K562 (cell line): ENCODE data around the gene RNF25. TPM values are rescaled to one million over a fixed set of nuclear protein-coding genes. Genes with fewer than 3 reads are reported as not detected.
A peak's percentile ranks its signal among the peaks of the same experiment; 100 is the strongest.

Experiments
- CREB5 ChIP-seq: fragments of 250-450 bp; sonication (Bioruptor Pico); IDR thresholded peaks from 2 replicates; pipeline ENCODE4 v1.5.0; 2020; ENCODE audit warnings: mild to moderate bottlenecking
- HCFC1 ChIP-seq: IDR thresholded peaks from 2 replicates; pipeline ENCODE4 v1.6.1; 2012; ENCODE audit warnings: low read depth, low read length, improper control_type of control experiment
- HNRNPK ChIP-seq: fragments of 200-400 bp; formaldehyde crosslinking; IDR thresholded peaks from one replicate; pipeline ENCODE4 v1.6.1; 2018; ENCODE audit warnings: mild to moderate bottlenecking, low read depth, low read length; ENCODE audit not compliant: poor library complexity, severe bottlenecking
- MEF2A ChIP-seq: IDR thresholded peaks from 2 replicates; pipeline ENCODE4 v1.6.1; 2011; ENCODE audit warnings: low read depth, mild to moderate bottlenecking, low read length, moderate library complexity; ENCODE audit not compliant: control insufficient read depth
- MEF2D ChIP-seq: conservative IDR thresholded peaks from 2 replicates; pipeline ENCODE4 v1.6.1; 2016; ENCODE audit warnings: low read depth, missing genetic modification characterization, missing compliant biosample characterization
- PRDM10 ChIP-seq: fragments of 450-650 bp; IDR thresholded peaks from 2 replicates; pipeline ENCODE4 v1.6.1; 2018; ENCODE audit not compliant: partially characterized antibody
- RBM17 ChIP-seq: fragments of 200-400 bp; formaldehyde crosslinking; IDR thresholded peaks from 2 replicates; pipeline ENCODE4 v1.6.1; 2017; ENCODE audit warnings: low read depth, mild to moderate bottlenecking, low read length, borderline replicate concordance
- RBM25 ChIP-seq: fragments of 200-400 bp; formaldehyde crosslinking; IDR thresholded peaks from 2 replicates; pipeline ENCODE4 v1.6.1; 2018; ENCODE audit warnings: low read length, low read depth, moderate library complexity; ENCODE audit not compliant: severe bottlenecking
- SIN3A ChIP-seq, 2 experiments: fragments of 150-350 bp in 1 of 2; IDR thresholded peaks; 2 replicates each; pipeline ENCODE4 v1.6.1; 2011 to 2016; ENCODE audit warnings: borderline replicate concordance in 2 of 2, low read depth in 2 of 2, low read length in 2 of 2, mild to moderate bottlenecking in 2 of 2, moderate library complexity in 2 of 2; ENCODE audit not compliant: control insufficient read depth in 1 of 2
- TBP ChIP-seq: optimal IDR thresholded peaks from 2 replicates; pipeline ENCODE3; 2011; ENCODE audit warnings: low read depth, low read length, improper control_type of control experiment
- ZBED1 ChIP-seq: IDR thresholded peaks from 2 replicates; pipeline ENCODE4 v1.6.1; 2014
- ZFP36 ChIP-seq: fragments of 150-350 bp; IDR thresholded peaks from 2 replicates; pipeline ENCODE4 v1.6.1; 2018; ENCODE audit warnings: low read length, low read depth; ENCODE audit not compliant: partially characterized antibody
- ZMIZ1 ChIP-seq, 2 experiments: fragments of 150-350 bp in 1 of 2; IDR thresholded peaks; 2 replicates each; pipeline ENCODE4 v1.6.1; 2012 to 2016; ENCODE audit warnings: low read depth in 2 of 2, low read length in 2 of 2, mild to moderate bottlenecking in 1 of 2, moderate library complexity in 1 of 2
- ZNF143 ChIP-seq: sonication (generic); formaldehyde crosslinking; IDR thresholded peaks from 2 replicates; pipeline ENCODE4 v1.9.0; 2022; ENCODE audit warnings: mild to moderate bottlenecking, missing genetic modification reagents
- ZNF263 ChIP-seq: sonication (generic); formaldehyde crosslinking; IDR thresholded peaks from 2 replicates; pipeline ENCODE4 v1.8.0; 2022; ENCODE audit warnings: mild to moderate bottlenecking, missing genetic modification reagents, borderline replicate concordance
- polyA plus RNA-seq, 8 experiments: library from polyadenylated mRNA; depleted of rRNA in 4 of 8; stranded (reverse) in 5 of 8; unstranded in 3 of 8; fragments of >200 nt; fragmentation: Nextera tagmentation in 2 of 8; fragmentation: Illumina TruSeq in 1 of 8; extraction: Ambion mirVana in 2 of 8; extraction: Trizol in 1 of 8; gene quantifications; 2 replicates each; pipeline versions ENCODE4 v1.2.1 to v1.2.3, GENCODE V29; 2011 to 2014; ENCODE audit warnings: inconsistent platforms in 1 of 8, missing spikeins in 1 of 8
- total RNA-seq, 7 experiments: library from RNA; depleted of rRNA in 6 of 7; stranded (reverse); fragments of >200 nt in 6 of 7; fragmentation: Illumina TruSeq in 2 of 7; extraction: Trizol in 2 of 7; gene quantifications; 2 replicates each; pipeline versions ENCODE4 v1.2.1 to v1.2.3, GENCODE V29; 2011 to 2021; ENCODE audit warnings: low replicate concordance in 1 of 7
- TF ChIP-seq, protein P1 (sequence below): sonication (generic); formaldehyde crosslinking; IDR thresholded peaks from 2 replicates; pipeline ENCODE4 v1.9.0; 2022; ENCODE audit warnings: mild to moderate bottlenecking, missing genetic modification reagents

RNF25 gene
- total and polyA plus RNA-seq, 9 of the 15 experiments (the other 6 are each of a cell fraction or from before 2014, with no cell fraction given): 2.3 to 49.8 (median 20.5) TPM

DNA sequence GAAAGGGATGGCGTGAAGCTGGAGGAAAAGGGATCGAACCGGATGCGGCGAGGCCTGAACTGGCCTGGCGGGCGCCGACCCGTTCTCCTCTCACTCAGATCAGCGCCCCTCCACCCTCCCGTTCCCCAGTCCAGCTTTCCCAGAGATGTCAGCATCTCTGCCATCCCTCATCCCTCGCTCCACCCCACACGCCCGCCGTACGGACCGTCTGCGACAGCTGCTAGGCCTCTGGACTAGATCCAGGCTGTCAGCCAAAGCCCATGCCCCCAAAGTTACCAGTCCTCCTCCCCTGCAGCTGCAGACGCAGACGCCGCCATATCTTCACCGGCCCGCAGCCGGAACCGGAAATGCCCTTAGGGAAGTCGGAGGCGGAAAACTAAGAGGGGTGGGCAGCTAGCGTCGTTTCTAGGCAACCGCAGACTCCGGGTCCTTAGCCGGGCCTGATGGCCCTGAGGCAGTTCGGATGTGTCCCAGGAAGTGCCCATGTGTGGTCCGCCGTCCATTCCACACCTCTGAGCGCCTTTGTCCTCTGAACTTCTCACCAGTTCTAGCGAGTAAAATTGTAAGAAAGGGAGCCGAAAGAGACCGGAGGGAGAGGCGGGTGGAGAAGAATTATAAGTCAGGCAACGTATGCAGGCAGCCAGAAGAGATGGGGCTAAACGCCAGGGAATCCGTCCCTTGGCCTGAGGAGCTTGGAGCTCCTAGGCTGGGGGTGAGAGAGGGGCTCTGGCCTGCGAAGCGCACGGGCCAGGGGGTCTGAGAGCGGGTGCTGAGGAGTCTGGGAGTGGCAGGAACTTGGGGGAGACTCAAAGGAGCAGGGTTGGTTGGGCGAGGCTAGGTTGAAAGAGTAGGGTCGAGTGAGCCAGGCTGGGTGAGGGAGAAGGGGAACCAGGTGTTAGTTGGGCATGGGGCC is at the start of gene RNF25, which contains the start of gene STK36 (continued):
- peak; percentile 49 for TF ChIP-seq TBP
- TF ChIP-seq SIN3A (IDR thresholded peaks at IDR 0.05; ENCODE audit: borderline replicate concordance in 2 of 2, control insufficient read depth in 1 of 2, low read depth in 2 of 2, low read length in 2 of 2): peak; percentile 66; a peak in 1 of 4 replicates
- TF ChIP-seq ZNF263 (CRISPR knock-in tag): no peak
- no peak for TF ChIP-seq HNRNPK
- TF ChIP-seq CREB5 (CRISPR knock-in tag): no peak
- TF ChIP-seq MEF2A: no peak
- TF ChIP-seq ZMIZ1 (IDR thresholded peaks at IDR 0.05; ENCODE audit: low read depth in 2 of 2, low read length in 2 of 2): 0 out of 4 replicates have a peak, but pooled peaks of 1 of the 2 experiments have one; percentile 39
- TF ChIP-seq ZBED1: no peak
- TF ChIP-seq MEF2D (tag): no peak
- TF ChIP-seq HCFC1: peak; percentile 62
- no peak for TF ChIP-seq ZFP36
- TF ChIP-seq ZNF143 (CRISPR knock-in tag): no peak
- TF ChIP-seq, protein P1, sequence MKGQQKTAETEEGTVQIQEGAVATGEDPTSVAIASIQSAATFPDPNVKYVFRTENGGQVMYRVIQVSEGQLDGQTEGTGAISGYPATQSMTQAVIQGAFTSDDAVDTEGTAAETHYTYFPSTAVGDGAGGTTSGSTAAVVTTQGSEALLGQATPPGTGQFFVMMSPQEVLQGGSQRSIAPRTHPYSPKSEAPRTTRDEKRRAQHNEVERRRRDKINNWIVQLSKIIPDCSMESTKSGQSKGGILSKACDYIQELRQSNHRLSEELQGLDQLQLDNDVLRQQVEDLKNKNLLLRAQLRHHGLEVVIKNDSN (CRISPR knock-in tag): no peak
- no peak for TF ChIP-seq RBM17
- TF ChIP-seq PRDM10: peak; percentile 68
- TF ChIP-seq RBM25: no peak
